PC-9 (cell line): ENCODE results near the gene SND1.

ENCODE experiments used
- CTCF ChIP-seq: fragments of 200-600 bp; sonication (generic); conservative IDR thresholded peaks from 2 replicates; pipeline ENCODE4 v1.6.1; 2017; ENCODE audit warnings: mixed run types, antibody characterized with exemption, mild to moderate bottlenecking, moderate library complexity
- EZH2 ChIP-seq: fragments of 200-600 bp; sonication (generic); IDR thresholded peaks from 2 replicates; pipeline ENCODE4 v1.8.0; 2017; ENCODE audit warnings: antibody characterized with exemption, low read depth

- TF ChIP-seq CTCF (no peak), EZH2 (no peak)
Measured at GRCh38 chr7:128033246-128033645, 381.3 kb downstream of the SND1 start.
